ENCODE results near the gene NLRP12. TPM values are rescaled to one million over a fixed set of nuclear protein-coding genes. Genes with fewer than 3 reads are reported as not detected.

NLRP12 gene
- total and polyA plus RNA-seq, 2 experiments from 2014 or later = not detected

- Histone ChIP-seq H3F3A (ENCODE audit: insufficient read depth) (peaks cover 20% of the 10 kb centered on the region), H3K27me3 (replicated peaks; ENCODE audit: insufficient read depth) (no peaks in the 10 kb centered on the region), H3K4me1 (ENCODE audit: insufficient read depth) (peaks cover 23% of the 10 kb centered on the region), H3K4me3 (peak overlapping the region; percentile 76), H3K4me2 (ENCODE audit: unreplicated experiment) (peak overlapping the region; percentile 89), H2AFZ (peak overlapping the region; percentile 51; the same call in 1 of the 2 replicates), H3K27ac (peak overlapping the region; percentile 100), H3K9me2 (ENCODE audit: insufficient read depth) (no peaks in the 10 kb centered on the region), H3K36me3 (ENCODE audit: low read depth) (no peaks in the 10 kb centered on the region), H3K9ac (peak overlapping the region; percentile 98), H3K9me3 (ENCODE audit: low read depth) (no peaks in the 10 kb centered on the region), H4K20me1 (ENCODE audit: insufficient read depth) (no peaks in the 10 kb centered on the region), H3K79me2 (ENCODE audit: insufficient read depth) (peaks cover 36% of the 10 kb centered on the region)
- in situ Hi-C loops (cut with MboI) = no loop called here
- DNase-seq = peak; percentile 59
- 7 to 10% methylated on average over 14 of the region's 14 CpGs for WGBS, 2 experiments (ENCODE audit: low coverage in 1 of 2, low lambda C conversion rate in 2 of 2, missing lambda C conversion rate in 2 of 2)
- no peak for TF ChIP-seq EZH2phosphoT487 (IDR thresholded peaks at IDR 0.05; ENCODE audit: insufficient read depth, low read depth)
- TF ChIP-seq EZH2 (IDR thresholded peaks at IDR 0.05; ENCODE audit: insufficient read depth, poor library complexity, severe bottlenecking) = no peak
Measured at GRCh38 chr19:53866865-53867224, 42.7 kb upstream of the NLRP12 start.

- Histone ChIP-seq H3K27ac (peak overlapping the region; percentile 100), H3K4me1 (ENCODE audit: insufficient read depth) (peaks cover 23% of the 10 kb centered on the region), H4K20me1 (ENCODE audit: insufficient read depth) (no peaks in the 10 kb centered on the region), H2AFZ (peak overlapping the region; percentile 51), H3K36me3 (ENCODE audit: low read depth) (no peaks in the 10 kb centered on the region), H3K79me2 (ENCODE audit: insufficient read depth) (peaks cover 31% of the 10 kb centered on the region), H3K9me3 (ENCODE audit: low read depth) (no peaks in the 10 kb centered on the region), H3K9ac (peak overlapping the region; percentile 98), H3K9me2 (ENCODE audit: insufficient read depth) (no peaks in the 10 kb centered on the region), H3K4me3 (peak overlapping the region; percentile 76), H3K27me3 (replicated peaks; ENCODE audit: insufficient read depth) (no peaks in the 10 kb centered on the region), H3K4me2 (ENCODE audit: unreplicated experiment) (peak overlapping the region; percentile 89), H3F3A (ENCODE audit: insufficient read depth) (peaks cover 17% of the 10 kb centered on the region)
- peak; percentile 95 for DNase-seq
- no peak for TF ChIP-seq EZH2 (IDR thresholded peaks at IDR 0.05; ENCODE audit: insufficient read depth, poor library complexity, severe bottlenecking)
- TF ChIP-seq EZH2phosphoT487 (IDR thresholded peaks at IDR 0.05; ENCODE audit: insufficient read depth, low read depth) = no peak
- in situ Hi-C loops (cut with MboI) = no loop called here
- 1 to 4% methylated on average over 34 to 50 of the region's 50 CpGs for WGBS, 2 experiments (ENCODE audit: low coverage in 1 of 2, low lambda C conversion rate in 2 of 2, missing lambda C conversion rate in 2 of 2)
Measured at GRCh38 chr19:53865918-53866864, 42.1 kb upstream of the NLRP12 start.

GRCh38 chr19:53865523-53865917, 41.4 kb upstream of the NLRP12 start:
- H3K9ac ChIP-seq = peak overlapping the region; percentile 98
- H4K20me1 ChIP-seq (ENCODE audit: insufficient read depth) = no peaks in the 10 kb centered on the region
- TF ChIP-seq EZH2phosphoT487 (IDR thresholded peaks at IDR 0.05; ENCODE audit: insufficient read depth, low read depth) (no peak), EZH2 (IDR thresholded peaks at IDR 0.05; ENCODE audit: insufficient read depth, poor library complexity, severe bottlenecking) (no peak)
- in situ Hi-C loops (cut with MboI) = no loop called here
- no peaks in the 10 kb centered on the region for H3K9me2 ChIP-seq (ENCODE audit: insufficient read depth)
- H3K4me3 ChIP-seq = peak overlapping the region; percentile 76
- peak overlapping the region; percentile 51 for H2AFZ ChIP-seq
- H3F3A ChIP-seq (ENCODE audit: insufficient read depth) = peaks cover 15% of the 10 kb centered on the region
- H3K36me3 ChIP-seq (ENCODE audit: low read depth) = no peaks in the 10 kb centered on the region
- H3K4me2 ChIP-seq (ENCODE audit: unreplicated experiment) = peak overlapping the region; percentile 89
- WGBS, 2 experiments (ENCODE audit: low coverage in 1 of 2, low lambda C conversion rate in 2 of 2, missing lambda C conversion rate in 2 of 2) = 5 to 6% methylated on average over 9 of the region's 9 CpGs
- H3K79me2 ChIP-seq (ENCODE audit: insufficient read depth) = peaks cover 25% of the 10 kb centered on the region
- no peaks in the 10 kb centered on the region for H3K9me3 ChIP-seq (ENCODE audit: low read depth)
- peaks cover 23% of the 10 kb centered on the region for H3K4me1 ChIP-seq (ENCODE audit: insufficient read depth)
- peak overlapping the region; percentile 100 for H3K27ac ChIP-seq
- no peaks in the 10 kb centered on the region for H3K27me3 ChIP-seq (replicated peaks; ENCODE audit: insufficient read depth)
- DNase-seq = peak; percentile 80

- no peaks in the 10 kb centered on the region for H3K27me3 ChIP-seq (replicated peaks; ENCODE audit: insufficient read depth)
- TF ChIP-seq EZH2phosphoT487 (IDR thresholded peaks at IDR 0.05; ENCODE audit: insufficient read depth, low read depth) = no peak
- no peak for TF ChIP-seq EZH2 (IDR thresholded peaks at IDR 0.05; ENCODE audit: insufficient read depth, poor library complexity, severe bottlenecking)
- 68 to 74% methylated on average over 6 of the region's 6 CpGs for WGBS, 2 experiments (ENCODE audit: low coverage in 1 of 2, low lambda C conversion rate in 2 of 2, missing lambda C conversion rate in 2 of 2)
Measured at GRCh38 chr19:53864308-53864836, 40.3 kb upstream of the NLRP12 start.

More at GRCh38 chr19:53864308-53864836, 40.3 kb upstream of the NLRP12 start:
- Histone ChIP-seq H3K9me2 (ENCODE audit: insufficient read depth) (no peaks in the 10 kb centered on the region), H3K9me3 (ENCODE audit: low read depth) (no peaks in the 10 kb centered on the region), H3K27ac (peak overlapping the region; percentile 100), H2AFZ (no peak overlapping the region), H3K9ac (no peak overlapping the region), H3K79me2 (ENCODE audit: insufficient read depth) (peaks cover 16% of the 10 kb centered on the region), H3F3A (ENCODE audit: insufficient read depth) (peaks cover 15% of the 10 kb centered on the region), H3K4me3 (no peak overlapping the region), H4K20me1 (ENCODE audit: insufficient read depth) (no peaks in the 10 kb centered on the region), H3K36me3 (ENCODE audit: low read depth) (no peaks in the 10 kb centered on the region), H3K4me2 (ENCODE audit: unreplicated experiment) (no peak overlapping the region), H3K4me1 (ENCODE audit: insufficient read depth) (peaks cover 23% of the 10 kb centered on the region)
- DNase-seq = no peak
- in situ Hi-C loops (cut with MboI) = no loop called here
